Liver (tissue), 9 donors: ENCODE data around the gene DFFB. TPM values are rescaled to one million over a fixed set of nuclear protein-coding genes. Genes with fewer than 3 reads are reported as not detected.
A peak's percentile ranks its signal among the peaks of the same experiment; 100 is the strongest.

ENCODE experiments used
- DNase-seq: peaks from one replicate; pipeline ENCODE4 v3.0.0-alpha.2; 2017; ENCODE audit warnings: low spot score
- H3K27ac ChIP-seq, 2 donors: one replicate each; pipeline ENCODE4 v1.7.0; 2013; ENCODE audit warnings: inconsistent platforms in 2 of 2, low read length in 2 of 2, control low read depth in 1 of 2, low read depth in 1 of 2, mild to moderate bottlenecking in 1 of 2
- H3K27me3 ChIP-seq, 4 donors: one replicate each; pipeline versions ENCODE4 v1.6.1 to v1.7.0; 2013; ENCODE audit warnings: low read length in 3 of 4, inconsistent platforms in 1 of 4, mild to moderate bottlenecking in 1 of 4, moderate library complexity in 1 of 4; ENCODE audit not compliant: control insufficient read depth in 4 of 4, insufficient read depth in 4 of 4
- H3K36me3 ChIP-seq, 4 donors: one replicate each; pipeline versions ENCODE4 v1.6.1 to v1.7.0; 2013; ENCODE audit warnings: low read length in 3 of 4, mild to moderate bottlenecking in 3 of 4, low read depth in 1 of 4, moderate library complexity in 1 of 4; ENCODE audit not compliant: control insufficient read depth in 4 of 4, insufficient read depth in 3 of 4
- H3K4me1 ChIP-seq, 4 donors: one replicate each; pipeline versions ENCODE4 v1.6.1 to v1.7.0; 2013; ENCODE audit warnings: low read length in 3 of 4, mild to moderate bottlenecking in 3 of 4, moderate library complexity in 1 of 4; ENCODE audit not compliant: control insufficient read depth in 4 of 4, insufficient read depth in 4 of 4
- H3K4me3 ChIP-seq, 3 donors: one replicate each; pipeline versions ENCODE4 v1.6.1 to v1.7.0; 2013; ENCODE audit warnings: low read length in 3 of 3, control low read depth in 1 of 3, low read depth in 1 of 3, mild to moderate bottlenecking in 1 of 3
- H3K9ac ChIP-seq, 2 donors: one replicate each; pipeline ENCODE4 v1.7.0; 2013; ENCODE audit warnings: low read length in 2 of 2, mild to moderate bottlenecking in 2 of 2, moderate library complexity in 2 of 2, control low read depth in 1 of 2, low read depth in 1 of 2
- H3K9me3 ChIP-seq, 4 donors: one replicate each; pipeline versions ENCODE4 v1.6.1 to v1.7.0; 2013; ENCODE audit warnings: low read length in 3 of 4; ENCODE audit not compliant: control insufficient read depth in 4 of 4
- ATF3 ChIP-seq: IDR thresholded peaks from 2 replicates; pipeline ENCODE4 v1.6.1; 2016; ENCODE audit warnings: antibody characterized with exemption
- CTCF ChIP-seq: fragments of 150-350 bp; IDR thresholded peaks from 2 replicates; pipeline ENCODE4 v1.5.1; 2017; ENCODE audit warnings: improper control_type of control experiment, low read depth, low read length; ENCODE audit not compliant: missing input control
- EGR1 ChIP-seq, 2 donors: IDR thresholded peaks; 2 replicates each; pipeline ENCODE4 v1.6.1; 2016 to 2018; ENCODE audit warnings: antibody characterized with exemption in 2 of 2, low read depth in 2 of 2
- FOXA1 ChIP-seq: IDR thresholded peaks from 2 replicates; pipeline ENCODE4 v1.6.1; 2016; ENCODE audit warnings: antibody characterized with exemption
- FOXA2 ChIP-seq: IDR thresholded peaks from 2 replicates; pipeline ENCODE4 v1.6.1; 2016; ENCODE audit warnings: antibody characterized with exemption
- GABPA ChIP-seq, 2 donors: IDR thresholded peaks in 1 of 2; conservative IDR thresholded peaks in 1 of 2; 2 replicates each; pipeline ENCODE4 v1.6.1; 2016; ENCODE audit warnings: antibody characterized with exemption in 2 of 2, mild to moderate bottlenecking in 1 of 2, moderate library complexity in 1 of 2
- HNF4A ChIP-seq, 2 donors: conservative IDR thresholded peaks; 2 replicates each; pipeline ENCODE4 v1.6.1; 2016; ENCODE audit warnings: antibody characterized with exemption in 2 of 2, mild to moderate bottlenecking in 2 of 2
- HNF4G ChIP-seq: IDR thresholded peaks from 2 replicates; pipeline ENCODE4 v1.6.1; 2016; ENCODE audit warnings: antibody characterized with exemption
- JUND ChIP-seq, 2 donors: IDR thresholded peaks; 2 replicates each; pipeline ENCODE4 v1.6.1; 2016; ENCODE audit warnings: antibody characterized with exemption in 2 of 2
- MAX ChIP-seq: IDR thresholded peaks from 2 replicates; pipeline ENCODE4 v1.6.1; 2016; ENCODE audit warnings: antibody characterized with exemption
- NR2F2 ChIP-seq: IDR thresholded peaks from 2 replicates; pipeline ENCODE4 v1.6.1; 2016; ENCODE audit warnings: antibody characterized with exemption
- RAD21 ChIP-seq, 2 donors: IDR thresholded peaks; 2 replicates each; pipeline ENCODE4 v1.6.1; 2016; ENCODE audit warnings: antibody characterized with exemption in 2 of 2, mild to moderate bottlenecking in 2 of 2
- REST ChIP-seq: IDR thresholded peaks from 2 replicates; pipeline ENCODE4 v1.6.1; 2016; ENCODE audit warnings: antibody characterized with exemption, mild to moderate bottlenecking
- RXRA ChIP-seq, 2 donors: IDR thresholded peaks; 2 replicates each; pipeline ENCODE4 v1.6.1; 2017 to 2018; ENCODE audit warnings: antibody characterized with exemption in 2 of 2, mild to moderate bottlenecking in 1 of 2
- SP1 ChIP-seq: IDR thresholded peaks from 2 replicates; pipeline ENCODE4 v1.6.1; 2018; ENCODE audit warnings: antibody characterized with exemption, mild to moderate bottlenecking
- TAF1 ChIP-seq: conservative IDR thresholded peaks from 2 replicates; pipeline ENCODE4 v1.6.1; 2016; ENCODE audit warnings: antibody characterized with exemption, mild to moderate bottlenecking
- YY1 ChIP-seq: IDR thresholded peaks from 2 replicates; pipeline ENCODE4 v1.6.1; 2016; ENCODE audit warnings: antibody characterized with exemption, mild to moderate bottlenecking
- ZBTB33 ChIP-seq: IDR thresholded peaks from 2 replicates; pipeline ENCODE4 v1.6.1; 2016; ENCODE audit warnings: antibody characterized with exemption
- WGBS: extraction: QIAGEN DNeasy Blood & Tissue Kit; methylation state at CpG from one replicate; pipeline ENCODE4 v1.1.7; 2013; 5-methylcytosine and 5-hydroxymethylcytosine counted together
- polyA plus RNA-seq, 2 donors: library from polyadenylated mRNA; stranded (reverse) in 1 of 2; unstranded in 1 of 2; fragments of 200-250 nt in 1 of 2; fragments of >200 nt in 1 of 2; fragmentation: Nextera tagmentation in 1 of 2; extraction: Ambion mirVana in 1 of 2; gene quantifications; one replicate each; pipeline versions ENCODE4 v1.2.1 to v1.2.3, GENCODE V29; 2013 to 2015
- total RNA-seq, 2 donors: library from RNA; depleted of rRNA; stranded (reverse); fragments of >200 nt; gene quantifications; one replicate each; pipeline ENCODE4 v1.2.3, GENCODE V29; 2014
- donor health status: healthy.
- donor health status: healthy.
- donor health status: healthy.
- donor health status: healthy.
- donor health status: healthy.

Gene DFFB
- total and polyA plus RNA-seq, 4 donors: 0.92 to 6.1 (median 2.9) TPM

- WGBS: 36% methylated on average over 10 of the region's 10 CpGs
- Histone ChIP-seq H3K4me3 (no peak overlapping the region), H3K9me3 (no peaks in the 10 kb centered on the region), H3K27me3 (no peaks in the 10 kb centered on the region), H3K27ac (peak overlapping the region; percentile 36 to 66), H3K4me1 (peaks cover 11 to 36% (median 31%) of the 10 kb centered on the region in 4 donors), H3K36me3 (no peaks in the 10 kb centered on the region), H3K9ac (peak overlapping the region; percentile 1 to 34)
- TF ChIP-seq YY1: no peak
- TF ChIP-seq MAX: no peak
- TF ChIP-seq HNF4G: no peak
- DNase-seq: no peak
Observed at GRCh38 chr1:3902571-3903091, 45.4 kb downstream of the DFFB start.

GRCh38 chr1:3903141-3904005 lies 46.1 kb downstream of the DFFB start:
- Histone ChIP-seq H3K27ac (peak overlapping the region; percentile 36 to 66), H3K4me3 (no peak overlapping the region), H3K9ac (peak overlapping the region; percentile 1 to 39), H3K36me3 (no peaks in the 10 kb centered on the region), H3K4me1 (peaks cover 11 to 39% (median 31%) of the 10 kb centered on the region in 4 donors), H3K27me3 (no peaks in the 10 kb centered on the region), H3K9me3 (no peaks in the 10 kb centered on the region)
- 54% methylated on average over 16 of the region's 16 CpGs for WGBS
- no peak for DNase-seq
- TF ChIP-seq NR2F2 (no peak), JUND (IDR thresholded peaks at IDR 0.05) (no peak), RXRA (IDR thresholded peaks at IDR 0.05) (peak; percentile 21 to 73), TAF1 (no peak), HNF4A (conservative IDR thresholded peaks at IDR 0.05) (peak; percentile 87 to 89), GABPA (IDR thresholded peaks at IDR 0.05 in 1 of 2, conservative IDR thresholded peaks at IDR 0.05 in 1 of 2) (peak in 1 of 2 donors; percentile 38), EGR1 (IDR thresholded peaks at IDR 0.05; ENCODE audit: low read depth in 2 of 2) (no peak), RAD21 (IDR thresholded peaks at IDR 0.05) (peak; percentile 7 to 32), YY1 (peak; percentile 80), FOXA1 (peak; percentile 25), MAX (no peak), REST (peak; percentile 56), ATF3 (no peak), FOXA2 (peak; percentile 21), ZBTB33 (no peak), SP1 (peak; percentile 94), CTCF (no peak), HNF4G (peak; percentile 76)
